ENCODE results near the gene MEGF8.

MEGF8 gene

DNA sequence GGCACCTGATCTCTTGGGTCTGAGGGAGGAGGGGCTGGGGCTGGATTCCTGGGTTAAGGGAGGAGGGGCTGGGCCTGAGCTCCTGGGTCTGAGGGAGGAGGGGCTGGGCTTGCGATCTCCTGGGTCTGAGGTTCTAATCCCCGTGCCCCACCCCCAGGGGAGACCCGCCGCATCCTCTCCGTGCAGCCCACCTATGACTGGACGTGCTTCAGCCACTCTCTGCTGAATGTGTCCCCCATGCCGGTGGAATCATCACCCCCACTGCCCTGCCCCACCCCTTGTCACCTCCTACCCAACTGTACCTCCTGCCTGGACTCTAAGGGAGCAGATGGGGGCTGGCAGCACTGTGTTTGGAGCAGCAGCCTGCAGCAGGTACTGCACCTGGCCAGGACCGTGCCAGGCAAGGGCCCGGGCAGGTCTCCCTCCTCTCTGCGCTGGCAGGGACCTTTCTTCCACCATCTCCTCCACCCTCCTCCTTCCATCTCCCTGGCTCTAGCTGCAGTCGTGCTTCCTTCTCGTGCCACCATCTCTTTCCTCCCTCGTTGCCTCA, 37.5 kb downstream of the MEGF8 start:
- DNase-seq (ENCODE audit: extremely low read depth, insufficient read length): no peak
- H3K4me3 ChIP-seq (replicated peaks; ENCODE audit: low read depth, low read length): no peak overlapping the region
- peaks cover 2% of the 10 kb centered on the region for H3K36me3 ChIP-seq (ENCODE audit: control insufficient read depth, insufficient read depth, low read length)
- TF ChIP-seq, protein P1, sequence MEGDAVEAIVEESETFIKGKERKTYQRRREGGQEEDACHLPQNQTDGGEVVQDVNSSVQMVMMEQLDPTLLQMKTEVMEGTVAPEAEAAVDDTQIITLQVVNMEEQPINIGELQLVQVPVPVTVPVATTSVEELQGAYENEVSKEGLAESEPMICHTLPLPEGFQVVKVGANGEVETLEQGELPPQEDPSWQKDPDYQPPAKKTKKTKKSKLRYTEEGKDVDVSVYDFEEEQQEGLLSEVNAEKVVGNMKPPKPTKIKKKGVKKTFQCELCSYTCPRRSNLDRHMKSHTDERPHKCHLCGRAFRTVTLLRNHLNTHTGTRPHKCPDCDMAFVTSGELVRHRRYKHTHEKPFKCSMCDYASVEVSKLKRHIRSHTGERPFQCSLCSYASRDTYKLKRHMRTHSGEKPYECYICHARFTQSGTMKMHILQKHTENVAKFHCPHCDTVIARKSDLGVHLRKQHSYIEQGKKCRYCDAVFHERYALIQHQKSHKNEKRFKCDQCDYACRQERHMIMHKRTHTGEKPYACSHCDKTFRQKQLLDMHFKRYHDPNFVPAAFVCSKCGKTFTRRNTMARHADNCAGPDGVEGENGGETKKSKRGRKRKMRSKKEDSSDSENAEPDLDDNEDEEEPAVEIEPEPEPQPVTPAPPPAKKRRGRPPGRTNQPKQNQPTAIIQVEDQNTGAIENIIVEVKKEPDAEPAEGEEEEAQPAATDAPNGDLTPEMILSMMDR (IDR thresholded peaks at IDR 0.05; ENCODE audit: insufficient read depth, low read length, poor library complexity, severe bottlenecking): no peak
- no peaks in the 10 kb centered on the region for H3K27me3 ChIP-seq (replicated peaks; ENCODE audit: control insufficient read depth, insufficient read depth, low read length)

DNA sequence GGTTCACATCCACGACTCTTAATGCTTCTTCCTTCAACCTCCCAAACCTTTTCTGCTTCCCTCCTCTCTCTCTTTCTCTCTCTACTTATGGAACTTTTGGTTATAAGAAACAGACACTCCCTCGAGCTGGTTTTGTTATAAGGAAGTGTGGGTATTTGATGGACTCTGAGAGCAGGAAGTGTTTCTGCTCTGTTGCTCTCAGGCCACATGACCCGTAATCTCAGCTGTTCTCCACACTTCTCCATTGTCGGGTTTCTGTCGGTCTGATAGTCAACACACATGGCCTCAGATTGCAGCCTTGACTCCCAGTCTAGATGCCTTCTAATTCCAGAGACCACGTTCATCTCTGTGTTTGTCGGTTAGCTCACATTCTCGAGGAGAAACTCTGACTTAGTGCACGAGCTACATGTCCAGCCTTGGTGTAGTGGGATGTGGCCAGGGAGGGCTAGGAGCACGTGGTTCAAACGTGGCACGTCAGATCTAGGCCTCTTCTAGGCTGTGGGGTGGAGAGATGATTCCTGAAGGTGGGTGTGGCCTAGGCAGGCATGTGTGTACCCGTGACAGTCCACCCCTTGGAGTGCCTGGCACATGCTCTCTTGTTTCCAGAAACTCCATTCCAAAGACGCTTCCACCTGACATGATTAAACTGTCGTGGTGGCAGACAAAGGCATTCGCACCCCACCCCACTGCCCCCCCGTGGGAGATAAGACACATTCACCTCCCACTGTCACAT, 38.3 kb downstream of the MEGF8 start:
- Histone ChIP-seq H3K4me3 (replicated peaks; ENCODE audit: low read depth, low read length) (no peak overlapping the region), H3K27me3 (replicated peaks; ENCODE audit: control insufficient read depth, insufficient read depth, low read length) (no peaks in the 10 kb centered on the region), H3K36me3 (ENCODE audit: control insufficient read depth, insufficient read depth, low read length) (peaks cover 2% of the 10 kb centered on the region)
- TF ChIP-seq, protein P1 (IDR thresholded peaks at IDR 0.05; ENCODE audit: insufficient read depth, low read length, poor library complexity, severe bottlenecking): no peak
- no peak for DNase-seq (ENCODE audit: extremely low read depth, insufficient read length)

DNA sequence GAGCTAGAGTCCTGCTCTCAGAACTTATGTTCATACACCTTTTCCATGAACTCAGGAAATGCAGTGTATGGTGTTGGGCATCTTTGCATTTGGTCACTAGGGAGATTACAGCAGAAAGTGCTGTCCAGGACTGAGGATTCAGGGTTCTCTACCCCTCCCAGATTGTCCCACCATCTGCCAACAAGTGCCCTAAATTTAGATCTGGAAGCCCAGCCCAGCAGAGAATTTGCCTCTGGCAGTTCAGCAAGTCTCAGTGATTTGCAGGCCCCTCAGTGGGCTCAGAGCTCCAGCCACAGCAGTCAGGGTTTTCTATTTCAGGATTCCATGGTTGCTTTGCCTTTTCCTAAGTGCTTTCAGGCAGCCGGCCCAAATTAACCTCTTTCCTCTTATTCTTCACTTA, 41.2 kb downstream of the MEGF8 start:
- Histone ChIP-seq H3K36me3 (ENCODE audit: control insufficient read depth, insufficient read depth, low read length) (peaks cover 2% of the 10 kb centered on the region), H3K27me3 (replicated peaks; ENCODE audit: control insufficient read depth, insufficient read depth, low read length) (no peaks in the 10 kb centered on the region), H3K4me3 (replicated peaks; ENCODE audit: low read depth, low read length) (no peak overlapping the region)
- TF ChIP-seq, protein P1 (IDR thresholded peaks at IDR 0.05; ENCODE audit: insufficient read depth, low read length, poor library complexity, severe bottlenecking): no peak
- no peak for DNase-seq (ENCODE audit: extremely low read depth, insufficient read length)

DNA sequence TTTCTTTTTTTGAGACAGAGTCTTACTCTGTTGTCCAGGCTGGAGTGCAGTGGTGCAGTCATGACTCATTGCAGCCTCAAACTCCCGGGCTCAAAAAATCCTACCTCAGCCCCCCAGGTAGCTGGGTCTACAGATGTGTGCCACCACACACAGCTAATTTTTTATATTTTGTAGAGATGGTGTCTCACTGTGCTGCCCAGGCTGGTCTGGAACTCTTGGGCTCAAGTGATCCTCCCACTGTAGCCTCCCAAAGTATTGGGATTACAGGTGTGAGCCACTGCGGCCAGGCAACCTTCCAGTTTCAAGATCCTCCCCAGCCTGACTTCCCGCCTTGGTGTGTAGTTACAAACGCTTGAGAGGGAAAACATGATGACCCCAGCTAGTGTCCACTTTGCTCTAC, 42.5 kb downstream of the MEGF8 start:
- Histone ChIP-seq H3K27me3 (replicated peaks; ENCODE audit: control insufficient read depth, insufficient read depth, low read length) (no peaks in the 10 kb centered on the region), H3K36me3 (ENCODE audit: control insufficient read depth, insufficient read depth, low read length) (peaks cover 2% of the 10 kb centered on the region), H3K4me3 (replicated peaks; ENCODE audit: low read depth, low read length) (no peak overlapping the region)
- DNase-seq (ENCODE audit: extremely low read depth, insufficient read length): no peak
- TF ChIP-seq, protein P1 (IDR thresholded peaks at IDR 0.05; ENCODE audit: insufficient read depth, low read length, poor library complexity, severe bottlenecking): no peak

DNA sequence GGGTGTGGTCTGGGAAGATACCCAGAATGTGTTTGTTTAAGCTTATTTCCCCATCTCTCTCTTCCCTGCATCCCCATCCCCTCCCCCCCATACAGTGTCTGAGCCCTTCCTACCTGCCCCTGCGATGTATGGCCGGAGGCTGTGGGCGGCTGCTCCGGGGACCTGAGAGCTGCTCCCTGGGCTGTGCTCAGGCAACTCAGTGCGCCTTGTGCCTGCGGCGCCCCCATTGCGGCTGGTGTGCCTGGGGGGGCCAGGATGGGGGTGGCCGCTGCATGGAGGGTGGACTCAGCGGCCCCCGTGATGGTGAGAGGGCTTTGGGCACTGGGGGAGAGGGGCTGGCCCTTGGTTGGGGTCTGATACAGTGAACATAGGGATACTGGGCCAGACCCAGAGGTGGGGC, 42.9 kb downstream of the MEGF8 start:
- H3K27me3 ChIP-seq (replicated peaks; ENCODE audit: control insufficient read depth, insufficient read depth, low read length): no peaks in the 10 kb centered on the region
- H3K36me3 ChIP-seq (ENCODE audit: control insufficient read depth, insufficient read depth, low read length): no peaks in the 10 kb centered on the region; the same call in 1 of the 2 replicates
- H3K4me3 ChIP-seq (replicated peaks; ENCODE audit: low read depth, low read length): no peak overlapping the region
- TF ChIP-seq, protein P1 (IDR thresholded peaks at IDR 0.05; ENCODE audit: insufficient read depth, low read length, poor library complexity, severe bottlenecking): no peak
- no peak for DNase-seq (ENCODE audit: extremely low read depth, insufficient read length)

Data from GM06990 (cell line).